GM12878 (cell line): Measurements from ENCODE around the gene KIF6. TPM values are rescaled to one million over a fixed set of nuclear protein-coding genes. Genes with fewer than 3 reads are reported as not detected.

Experiments
- ATAC-seq: fragments of 200-7000 bp; cut with Tn5 transposase; 3 replicates; pipeline ENCODE4 v1.9.1; 2020; ENCODE audit warnings: mild to moderate bottlenecking, moderate library complexity
- BruUV-seq: library from RNA; stranded (reverse); fragments of 400-500 nt; replicated peaks from 2 replicates; lab custom pipeline; 2021; lab: Mats Ljungman, UMichigan
- CTCF ChIA-PET: fragments of 300-600 bp; sonication (Branson Sonifier 250); formaldehyde crosslinking; extraction: SDS; loops from one replicate; lab custom pipeline; 2021; ENCODE audit warnings: inconsistent platforms; lab: Yijun Ruan, JAX
- POLR2A ChIA-PET: fragments of 350-600 bp; formaldehyde crosslinking; extraction: SDS; loops from one replicate; lab custom pipeline; 2021; ENCODE audit warnings: inconsistent platforms; lab: Charles Lee
- RAD21 ChIA-PET: fragments of 300-600 bp; sonication (Branson Sonifier 250); formaldehyde crosslinking; loops from one replicate; lab custom pipeline; 2023; ENCODE audit warnings: antibody characterized with exemption; ENCODE audit not compliant: unreplicated experiment; lab: Charles Lee
- SMC1A ChIA-PET: fragments of 300-600 bp; sonication (Branson Sonifier 250); formaldehyde crosslinking; loops from one replicate; lab custom pipeline; 2023; ENCODE audit not compliant: unreplicated experiment, uncharacterized antibody; lab: Charles Lee
- DNase-seq: peaks from one replicate; pipeline ENCODE4 v3.0.0-alpha.2; 2011; ENCODE audit warnings: low read depth, low spot score
- FAIRE-seq: peaks from 3 replicates; lab custom pipeline; 2011; peaks lifted over from hg19 to GRCh38; lab: Jason Lieb, UNC
- H2AFZ ChIP-seq: 2 replicates; pipeline ENCODE4 v1.6.0; 2011; ENCODE audit warnings: low read depth, low read length, control low read depth; ENCODE audit not compliant: control insufficient read depth
- H3K27ac ChIP-seq: 2 replicates; pipeline ENCODE4 v1.5.1; 2011; ENCODE audit warnings: control low read depth; ENCODE audit not compliant: control insufficient read depth, insufficient read depth
- H3K27me3 ChIP-seq, 2 experiments: replicated peaks in 1 of 2; 2 replicates each; pipeline versions ENCODE4 v1.6.0 to v1.6.1; 2011; ENCODE audit warnings: low read length in 1 of 2; ENCODE audit not compliant: control insufficient read depth in 2 of 2, insufficient read depth in 2 of 2
- H3K36me3 ChIP-seq, 2 experiments: 2 replicates each; pipeline ENCODE4 v1.5.1; 2011; ENCODE audit warnings: low read length in 1 of 2; ENCODE audit not compliant: control insufficient read depth in 2 of 2, insufficient read depth in 2 of 2
- H3K4me1 ChIP-seq: 2 replicates; pipeline ENCODE4 v1.6.1; 2011; ENCODE audit warnings: mild to moderate bottlenecking, low read length, moderate library complexity, mixed read lengths; ENCODE audit not compliant: control insufficient read depth, insufficient read depth
- H3K4me2 ChIP-seq: 2 replicates; pipeline ENCODE4 v1.6.0; 2011; ENCODE audit warnings: control low read depth; ENCODE audit not compliant: control insufficient read depth, insufficient read depth
- H3K4me3 ChIP-seq: fragments of 200-600 bp; sonication (generic); 2 replicates; pipeline ENCODE4 v1.5.1; 2016
- H3K79me2 ChIP-seq: 2 replicates; pipeline ENCODE4 v1.6.0; 2011; ENCODE audit warnings: low read length; ENCODE audit not compliant: control insufficient read depth, insufficient read depth
- H3K9ac ChIP-seq: 2 replicates; pipeline ENCODE4 v1.8.0; 2011; ENCODE audit warnings: low read length, control low read depth, mixed read lengths; ENCODE audit not compliant: control insufficient read depth, insufficient read depth
- H3K9me3 ChIP-seq: replicated peaks from 3 replicates; pipeline ENCODE4 v1.5.1; 2011; ENCODE audit warnings: mild to moderate bottlenecking, low read length; ENCODE audit not compliant: control insufficient read depth, insufficient read depth
- H4K20me1 ChIP-seq: 2 replicates; pipeline ENCODE4 v1.6.0; 2011; ENCODE audit not compliant: control insufficient read depth, insufficient read depth
- BCLAF1 ChIP-seq: fragments of 450-650 bp; IDR thresholded peaks from 2 replicates; pipeline ENCODE4 v1.6.1; 2017; ENCODE audit warnings: antibody characterized with exemption, mild to moderate bottlenecking, moderate library complexity
- MAX ChIP-seq: IDR thresholded peaks from 2 replicates; pipeline ENCODE4 v1.6.1; 2012; ENCODE audit warnings: low read depth, low read length, improper control_type of control experiment
- MEF2A ChIP-seq: IDR thresholded peaks from 2 replicates; pipeline ENCODE4 v1.6.1; 2011; ENCODE audit warnings: low read depth, mild to moderate bottlenecking, low read length, moderate library complexity; ENCODE audit not compliant: insufficient read depth
- NFXL1 ChIP-seq: fragments of 450-650 bp; IDR thresholded peaks from 2 replicates; pipeline ENCODE4 v1.6.1; 2017; ENCODE audit warnings: antibody characterized with exemption, mild to moderate bottlenecking, borderline replicate concordance
- PKNOX1 ChIP-seq: fragments of 450-650 bp; IDR thresholded peaks from 2 replicates; pipeline ENCODE4 v1.6.1; 2016; ENCODE audit warnings: mild to moderate bottlenecking
- TAF1 ChIP-seq: IDR thresholded peaks from 2 replicates; pipeline ENCODE4 v1.6.1; 2011; ENCODE audit warnings: mild to moderate bottlenecking, low read depth, low read length, borderline replicate concordance
- in situ Hi-C: fragments of 300-500 bp; cut with MboI; formaldehyde crosslinking; loops from 9 replicates; pipeline ENCODE4 v1.14.3; 2018; ENCODE audit warnings: mixed read lengths
- intact Hi-C: fragments of 100-400 bp; cut with micrococcal nuclease; formaldehyde crosslinking; loops from one replicate; pipeline ENCODE4 v1.14.2; 2022; ENCODE audit not compliant: unreplicated experiment
- polyA plus RNA-seq, 11 experiments: library from polyadenylated mRNA; depleted of rRNA in 4 of 11; unstranded in 6 of 11; stranded (reverse) in 5 of 11; fragments of >200 nt; fragmentation: Nextera tagmentation in 4 of 11; fragmentation: Illumina TruSeq in 1 of 11; extraction: Ambion mirVana in 4 of 11; extraction: Trizol in 1 of 11; gene quantifications; 1 replicate in 1 of 11; 2 replicates in 10 of 11; pipeline versions ENCODE4 v1.2.1 to v1.2.3, GENCODE V29; 2011 to 2016; ENCODE audit warnings: inconsistent platforms in 2 of 11, missing spikeins in 2 of 11, low read depth in 1 of 11
- total RNA-seq, 4 experiments: library from RNA; depleted of rRNA in 3 of 4; stranded (reverse); fragments of >200 nt in 3 of 4; fragmentation: Illumina TruSeq in 1 of 4; extraction: Trizol in 1 of 4; gene quantifications; 2 replicates each; pipeline versions ENCODE4 v1.2.1 to v1.2.3, GENCODE V29; 2013 to 2021

Gene KIF6
- total and polyA plus RNA-seq, 10 of the 15 experiments (the other 5 are each of a cell fraction or from before 2014, with no cell fraction given), result 0.09 to 1.0 (median 0.28) TPM

GRCh38 chr6:39729945-39730344 lies 4.7 kb upstream of the KIF6 start:
- no peak overlapping the region for H2AFZ ChIP-seq
- no peak overlapping the region for H3K9ac ChIP-seq
- ATAC-seq (no peak), DNase-seq (no peak), FAIRE-seq (no peak)
- BruUV-seq, result no TSS peak
- no peak overlapping the region for H3K4me3 ChIP-seq
- H3K4me1 ChIP-seq, result no peaks in the 10 kb centered on the region
- RAD21 ChIA-PET, result no interaction called here
- H4K20me1 ChIP-seq, result no peaks in the 10 kb centered on the region
- no peaks in the 10 kb centered on the region for H3K36me3 ChIP-seq
- no peaks in the 10 kb centered on the region for H3K79me2 ChIP-seq
- no peak overlapping the region for H3K4me2 ChIP-seq
- no peak overlapping the region for H3K27ac ChIP-seq
- intact Hi-C loops (no loop called here), in situ Hi-C loops (no loop called here)
- POLR2A ChIA-PET, result no interaction called here
- H3K9me3 ChIP-seq, result no peaks in the 10 kb centered on the region
- SMC1A ChIA-PET, result interaction anchor here (0.9 kb wide), 1 partner anchor 106 kb away, joined by 3 read pairs; no protein-coding TSS in a partner anchor
- TF ChIP-seq PKNOX1 (no peak), MEF2A (no peak), NFXL1 (no peak), BCLAF1 (no peak), MAX (no peak), TAF1 (no peak)
- 0 out of 4 replicates have a peak, but pooled peaks cover 0 to 3% of the 10 kb centered on the region in 2 experiments for H3K27me3 ChIP-seq
- CTCF ChIA-PET, result interaction anchor here (0.6 to 1.4 kb wide), 2 partner anchors 10 to 17 kb away, joined by 3 to 4 read pairs; no protein-coding TSS in a partner anchor
